GM12892 (cell line): ENCODE data around the gene TPST2.

Source experiments
- POLR2A ChIP-seq: IDR thresholded peaks from 2 replicates; pipeline ENCODE4 v1.6.1; 2011; ENCODE audit warnings: low read depth, low read length, control low read depth
- TAF1 ChIP-seq: IDR thresholded peaks from 2 replicates; pipeline ENCODE4 v1.6.1; 2011; ENCODE audit warnings: low read depth, mild to moderate bottlenecking, control low read depth, low read length, borderline replicate concordance

DNA sequence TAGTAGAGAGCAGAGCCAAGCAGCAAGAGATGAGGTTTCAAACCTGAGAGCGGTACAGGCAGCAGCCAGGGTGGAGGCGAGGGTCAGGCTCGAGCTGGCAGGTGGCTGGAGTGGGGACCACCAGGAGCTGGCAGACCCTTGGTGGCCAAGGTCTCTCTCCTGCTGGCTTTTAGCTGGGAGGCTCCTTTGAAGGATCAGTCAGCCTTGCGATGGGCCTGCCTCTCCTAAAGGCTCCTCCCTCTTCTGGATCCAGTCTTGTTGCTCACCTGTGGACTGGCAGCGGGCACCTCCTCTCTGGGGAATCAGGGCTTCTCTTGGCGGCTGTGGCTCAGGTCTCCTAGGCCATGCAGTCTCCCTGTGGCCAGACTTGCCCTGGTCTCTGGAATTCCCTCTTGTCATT is 24.8 kb downstream of the TPST2 start:
- no peak for TF ChIP-seq POLR2A
- no peak for TF ChIP-seq TAF1
